ENCODE results near the gene ERC2.

The ERC2 gene

DNA sequence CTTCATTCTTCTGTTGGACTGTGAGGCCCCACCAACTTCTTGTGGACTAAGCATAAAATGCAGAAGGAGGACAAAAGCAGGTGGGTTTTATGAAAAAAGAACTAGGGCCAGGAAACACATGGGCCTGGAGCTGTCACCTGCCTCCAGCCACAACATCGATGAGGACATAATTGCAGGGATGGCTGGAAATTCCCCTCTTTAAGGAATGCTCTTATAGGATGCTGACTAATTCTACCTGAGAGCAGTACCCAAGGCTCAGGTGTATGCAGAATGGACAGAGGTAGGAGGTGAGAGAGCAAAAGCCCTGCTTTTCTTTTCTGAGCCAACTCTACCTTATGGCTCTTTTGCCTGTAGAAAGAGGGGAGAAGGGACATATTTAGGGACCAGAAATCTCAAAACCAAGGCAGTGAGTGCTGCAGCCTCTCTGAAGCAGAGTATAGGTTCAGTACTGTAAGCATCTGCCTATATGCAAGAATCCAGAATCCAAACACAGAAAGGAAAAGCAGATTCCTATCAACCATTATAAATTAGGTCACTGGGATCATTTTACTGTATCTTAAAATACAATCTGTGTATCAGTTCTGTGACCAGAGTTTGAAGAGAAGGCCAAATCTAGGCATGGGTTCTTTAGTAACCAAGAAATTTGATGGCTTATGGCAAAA lies 775.8 kb downstream of the ERC2 start:
- DNase-seq (ENCODE audit: low read depth in 2 of 3, low spot score in 2 of 3): no peak

DNA sequence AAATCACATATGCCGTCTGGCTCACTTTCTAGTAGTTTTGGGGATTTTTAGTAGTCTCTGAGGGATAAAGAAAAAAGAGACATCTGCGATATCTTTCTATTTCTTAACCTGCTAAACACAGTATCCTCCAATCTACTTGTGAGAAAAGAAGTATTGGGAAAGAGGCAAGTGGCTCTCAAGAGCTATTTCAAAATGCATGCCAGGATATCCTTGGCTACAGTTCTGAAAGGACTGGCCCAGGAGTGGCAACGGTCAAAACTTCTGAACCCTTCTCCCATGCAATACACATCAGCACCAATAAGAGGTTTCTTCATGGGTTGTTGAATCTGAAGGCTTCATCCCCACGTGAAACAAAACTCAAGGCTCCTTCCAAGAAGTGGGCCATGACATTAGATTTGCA lies 777.1 kb downstream of the ERC2 start:
- no peak for DNase-seq (ENCODE audit: low read depth in 2 of 3, low spot score in 2 of 3)

DNA sequence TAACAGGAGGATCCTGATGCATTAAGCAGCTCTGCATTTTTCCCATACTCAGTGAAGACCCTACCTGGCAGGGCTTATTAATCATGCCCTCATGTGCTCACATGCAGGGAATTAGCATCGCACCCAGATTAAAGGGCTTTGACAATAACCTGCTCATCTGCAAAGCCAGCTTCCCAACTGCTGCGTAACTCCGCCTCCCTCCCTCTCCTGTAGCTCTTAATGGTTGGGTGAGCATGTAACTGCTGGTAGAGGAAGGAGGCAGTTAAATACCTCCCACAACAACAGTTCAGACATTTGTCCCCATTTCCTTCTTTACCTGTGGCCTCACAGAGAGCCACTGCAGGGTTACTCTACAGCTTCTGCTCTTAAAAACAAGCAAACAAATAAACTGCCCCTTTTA lies 777.5 kb downstream of the ERC2 start:
- no peak for DNase-seq (ENCODE audit: low read depth in 2 of 3, low spot score in 2 of 3)

DNA sequence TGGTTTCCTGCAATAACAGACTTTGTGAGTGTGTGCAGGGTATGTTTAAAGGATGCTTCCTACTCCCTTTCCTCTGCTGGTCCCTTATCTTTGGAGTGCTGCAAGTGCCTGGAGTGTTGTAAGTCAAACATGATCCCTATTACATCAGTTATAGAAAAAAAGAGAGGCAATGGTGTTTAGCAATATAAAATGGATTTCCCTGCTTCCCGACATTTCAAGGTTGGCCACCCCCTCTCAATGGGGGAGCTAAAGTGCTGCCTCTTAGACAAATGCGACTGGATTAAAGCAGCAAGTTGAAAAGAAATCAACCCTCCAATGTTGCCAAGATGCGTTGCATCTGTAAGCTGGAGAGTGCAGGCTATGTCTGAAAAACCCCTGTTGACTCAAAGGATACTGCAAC lies 778.1 kb downstream of the ERC2 start:
- DNase-seq (ENCODE audit: low read depth in 2 of 3, low spot score in 2 of 3): no peak

DNA sequence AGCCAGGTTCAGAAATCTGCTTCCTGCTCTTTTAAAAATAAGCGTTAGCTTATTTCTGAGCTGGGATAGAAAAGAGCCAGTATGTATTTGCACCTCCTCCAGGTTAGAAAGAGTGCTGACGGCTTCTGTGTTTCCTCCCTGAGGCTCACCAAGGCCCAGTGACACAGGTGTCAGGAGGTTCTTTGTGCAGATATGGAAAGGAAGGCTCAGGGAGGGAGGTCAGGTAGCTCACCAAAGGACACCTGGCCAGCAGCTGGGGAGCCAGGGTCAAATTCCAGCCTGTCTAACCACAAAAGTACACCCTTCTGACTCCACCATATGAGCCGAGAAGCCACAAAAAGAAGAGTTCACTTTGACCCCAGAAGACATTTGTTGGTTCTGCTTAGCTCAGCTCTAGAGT lies 780.1 kb downstream of the ERC2 start:
- DNase-seq (ENCODE audit: low read depth in 2 of 3, low spot score in 2 of 3): no peak

DNA sequence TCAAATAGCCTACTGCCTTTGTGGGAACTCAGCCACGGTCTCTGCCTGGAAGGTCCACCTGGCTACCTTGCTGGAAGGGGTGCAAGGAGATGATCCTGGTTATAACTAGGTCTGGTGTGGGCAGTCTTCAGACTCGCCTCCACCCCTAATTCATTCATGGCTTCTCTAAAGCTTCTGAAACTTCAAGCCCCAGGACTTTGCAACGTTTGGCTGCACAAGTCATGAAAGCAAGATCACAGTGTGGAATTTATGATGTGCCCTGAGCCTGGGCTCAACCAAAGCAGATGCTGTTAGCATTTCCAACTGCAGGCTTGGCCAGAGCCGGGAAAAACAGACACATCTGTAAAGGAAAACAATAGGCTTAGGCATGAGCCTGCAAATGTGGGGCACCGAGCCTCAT lies 780.7 kb downstream of the ERC2 start:
- no peak for DNase-seq (ENCODE audit: low read depth in 2 of 3, low spot score in 2 of 3)

DNA sequence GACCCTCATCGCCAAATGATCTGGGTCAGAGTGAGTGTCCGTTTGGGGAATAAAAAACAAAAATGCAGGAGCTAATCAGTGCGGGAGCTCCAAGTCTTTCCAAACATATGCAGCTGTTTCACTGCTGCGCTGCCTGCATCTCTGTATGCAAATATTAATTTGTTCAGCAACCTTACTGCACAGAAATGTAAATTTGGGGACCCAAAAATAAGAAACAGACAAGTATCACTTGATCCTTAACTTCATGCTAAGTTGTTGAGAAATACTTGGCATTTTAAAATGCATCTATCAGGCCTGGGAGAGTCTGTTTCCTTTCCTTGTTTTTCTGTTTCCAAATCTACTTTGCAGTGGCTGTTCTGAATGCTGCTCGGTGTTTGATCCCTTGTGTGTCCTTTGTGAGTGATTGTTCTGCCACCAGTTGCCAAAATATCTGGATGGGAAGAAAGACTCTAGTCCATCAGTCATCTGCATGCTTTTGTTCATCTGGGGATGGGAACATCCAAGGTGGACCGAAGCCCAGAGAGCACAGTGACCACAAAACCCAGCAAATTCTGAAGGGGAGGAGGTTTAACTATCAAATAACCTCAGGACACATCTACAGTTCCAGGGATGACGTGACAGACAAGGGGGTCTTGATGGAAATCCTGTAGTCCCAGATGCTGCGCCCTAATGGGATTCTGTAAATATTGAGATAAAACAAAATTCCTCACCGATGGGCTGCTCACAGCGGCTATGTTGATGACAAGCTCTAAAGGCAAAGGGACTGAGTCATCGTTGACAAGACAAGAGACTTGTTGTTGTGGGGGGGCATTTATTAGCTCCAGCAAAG lies 781.6 kb downstream of the ERC2 start:
- no peak for DNase-seq (ENCODE audit: low read depth in 2 of 3, low spot score in 2 of 3)

DNA sequence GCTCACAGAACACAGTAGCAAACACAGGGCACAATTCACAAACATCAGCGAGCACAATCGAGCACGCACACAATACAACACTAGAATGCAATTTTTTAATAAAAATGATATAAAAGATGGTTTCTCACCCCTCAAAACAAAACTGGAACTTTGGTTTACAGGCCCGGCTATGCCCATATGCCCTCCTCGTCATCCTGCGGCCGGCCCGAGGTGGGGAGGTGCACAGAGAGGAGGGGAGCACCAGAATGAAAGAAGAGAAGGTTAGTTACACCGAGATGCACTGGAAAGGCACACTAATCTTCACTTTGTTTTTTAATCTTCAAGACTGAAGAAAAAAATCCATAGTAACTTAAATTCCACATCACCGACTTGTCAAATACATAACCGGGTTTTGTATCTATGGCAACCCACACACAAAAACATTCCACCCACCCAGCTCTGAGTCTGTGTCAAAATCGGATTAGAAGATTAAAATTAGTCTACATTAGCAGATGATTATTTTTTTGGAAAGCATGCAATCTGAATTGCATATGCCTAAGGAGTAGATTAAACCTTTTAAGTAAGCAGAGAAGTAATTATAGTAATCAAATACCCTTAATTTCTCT lies 784.5 kb downstream of the ERC2 start:
- DNase-seq (ENCODE audit: low read depth in 2 of 3, low spot score in 2 of 3): no peak

DNA sequence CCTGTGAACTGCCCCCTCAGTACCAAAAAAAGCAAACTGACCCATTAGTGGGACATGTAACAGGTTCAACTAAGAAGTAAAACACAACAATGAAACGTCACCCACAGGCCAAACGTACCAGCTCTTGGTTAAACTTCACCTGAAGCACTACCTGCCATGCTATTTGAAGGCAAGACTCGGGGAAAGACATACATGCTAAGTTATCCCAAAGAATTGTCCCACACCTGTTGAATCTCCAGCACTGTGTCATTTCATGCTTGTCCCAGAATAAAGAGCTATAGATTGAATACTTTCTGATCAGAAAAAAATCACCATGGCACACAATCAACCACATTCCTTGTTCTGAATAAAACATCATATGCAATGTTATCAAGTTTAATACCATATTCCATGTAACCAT lies 785.8 kb downstream of the ERC2 start:
- no peak for DNase-seq (ENCODE audit: low read depth in 2 of 3, low spot score in 2 of 3)

DNA sequence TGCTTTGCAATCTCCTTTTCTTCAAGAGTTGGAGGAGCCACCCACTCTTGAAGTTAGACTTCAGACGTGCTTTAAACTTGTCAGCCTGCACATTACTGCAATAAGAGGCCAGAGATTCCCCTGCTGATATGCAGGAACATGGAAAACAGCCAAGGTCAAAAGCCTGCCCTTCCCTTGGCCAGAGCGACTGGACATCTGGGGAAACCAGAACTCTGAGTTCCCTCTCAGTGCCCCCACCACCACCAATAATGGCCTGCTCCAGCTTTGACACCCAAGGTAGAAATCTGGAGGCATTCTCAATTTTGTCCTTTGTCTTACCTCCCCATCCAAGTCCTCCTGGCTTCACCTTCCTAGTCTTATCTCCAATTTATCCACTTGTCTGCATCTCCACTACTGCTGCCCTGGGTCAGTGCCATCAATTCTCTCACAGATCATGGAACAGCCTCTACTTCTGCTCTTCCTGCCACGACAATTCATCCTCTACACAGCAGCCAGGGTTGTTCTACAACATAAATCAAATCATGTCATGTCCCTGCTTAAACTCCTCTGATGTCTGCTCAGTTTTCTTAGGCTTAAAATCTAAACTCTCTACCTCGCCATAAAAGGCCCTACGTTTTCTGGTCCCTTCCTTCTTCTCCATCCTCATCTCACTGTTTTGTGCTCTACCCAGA lies 789.6 kb downstream of the ERC2 start:
- DNase-seq (ENCODE audit: low read depth in 2 of 3, low spot score in 2 of 3): no peak

DNA sequence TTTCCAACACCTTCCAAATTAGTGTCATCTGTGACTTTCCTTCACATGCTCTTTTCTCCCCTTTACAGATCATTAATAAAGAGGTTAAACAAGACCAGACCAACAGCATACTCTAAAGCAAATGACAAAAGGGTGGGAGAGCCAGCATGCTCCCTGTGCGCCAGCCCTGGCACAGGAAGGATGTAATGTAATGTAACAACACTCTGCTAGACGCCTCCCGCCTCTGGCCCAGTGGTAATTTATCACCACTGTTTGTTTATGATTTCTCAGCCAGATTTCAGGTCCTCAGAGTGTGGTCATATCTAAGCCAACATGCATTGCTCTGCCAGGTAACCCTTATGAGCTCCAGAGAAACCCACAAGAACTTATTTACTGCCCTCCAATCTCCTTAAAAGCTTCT lies 791.6 kb downstream of the ERC2 start:
- DNase-seq (ENCODE audit: low read depth in 2 of 3, low spot score in 2 of 3): no peak

DNA sequence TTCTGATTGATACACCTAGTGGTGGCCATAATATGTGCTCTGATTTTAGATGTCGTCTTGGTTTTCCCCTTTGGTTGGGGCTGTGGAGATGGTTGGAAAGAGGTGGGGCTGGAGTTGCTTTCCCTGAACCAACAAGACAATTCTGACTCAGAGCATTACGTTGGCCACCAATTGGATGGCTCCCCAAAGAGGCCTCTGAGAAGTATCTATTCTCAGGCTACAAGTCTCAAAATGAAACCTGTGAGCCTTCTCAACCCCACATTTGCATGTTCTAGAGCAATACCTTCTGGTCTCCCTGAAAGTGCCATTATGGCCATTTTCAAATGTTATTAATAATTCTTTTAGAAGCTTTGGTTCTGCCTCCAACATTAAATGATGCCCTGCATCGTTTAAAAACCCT lies 792.8 kb downstream of the ERC2 start:
- DNase-seq (ENCODE audit: low read depth in 2 of 3, low spot score in 2 of 3): no peak

DNA sequence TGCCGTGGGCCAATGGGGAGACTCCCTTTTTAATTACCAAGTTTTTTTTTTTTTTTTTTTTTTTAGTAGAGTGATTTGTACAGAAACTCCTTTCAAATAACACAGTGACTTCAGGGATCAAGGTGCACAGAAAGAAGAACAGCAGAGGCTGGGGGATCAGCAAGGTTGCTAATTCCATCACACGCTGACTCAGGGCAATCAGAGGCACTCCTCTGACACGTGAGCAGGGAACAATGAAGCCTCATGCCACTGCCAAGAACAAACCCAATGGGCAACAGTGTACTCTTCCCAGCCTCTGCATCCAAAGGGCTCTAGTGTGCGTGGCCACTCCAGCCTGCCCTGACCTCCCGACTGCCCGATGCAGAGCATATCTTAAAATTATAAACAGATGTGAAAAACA lies 794.5 kb downstream of the ERC2 start:
- no peak for DNase-seq (ENCODE audit: low read depth in 2 of 3, low spot score in 2 of 3)

DNA sequence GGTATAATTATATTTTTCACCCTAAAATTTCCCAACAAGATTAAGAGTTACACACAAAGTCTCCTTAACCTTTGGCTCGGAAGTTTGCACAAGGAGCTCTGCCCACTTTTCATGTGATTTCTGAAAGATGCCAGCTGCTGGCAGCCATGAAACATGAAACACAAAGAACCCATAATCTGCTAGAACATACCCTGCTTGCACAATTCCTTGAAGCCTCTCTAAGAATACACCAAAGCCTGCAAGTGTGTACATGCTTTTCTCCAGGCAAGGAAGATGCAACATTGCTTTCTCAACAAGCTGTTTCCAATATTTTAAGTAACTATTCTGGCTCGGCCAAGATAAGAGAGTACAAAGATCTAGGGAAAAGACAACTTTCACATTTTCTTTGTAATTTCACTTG lies 799.1 kb downstream of the ERC2 start:
- no peak for DNase-seq (ENCODE audit: low read depth in 2 of 3, low spot score in 2 of 3)

DNA sequence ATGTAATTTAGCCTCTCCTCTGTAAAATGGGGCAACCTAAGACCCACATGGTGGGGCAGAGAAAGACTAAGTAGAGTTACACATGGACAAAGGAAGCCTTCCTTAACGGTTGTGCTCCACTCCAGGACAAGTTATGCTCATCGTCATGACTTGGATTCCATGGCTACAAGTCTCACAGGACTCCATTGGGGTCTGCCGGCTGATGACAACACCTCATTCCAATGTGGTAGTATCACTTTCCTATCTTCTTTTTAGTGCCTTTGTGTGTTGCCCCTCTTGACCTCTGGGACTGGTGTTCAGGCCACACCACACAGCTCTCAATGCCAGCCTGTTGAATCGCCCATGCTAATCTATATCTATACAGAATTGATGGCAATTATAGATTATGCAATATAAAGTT lies 799.9 kb downstream of the ERC2 start:
- no peak for DNase-seq (ENCODE audit: low read depth in 2 of 3, low spot score in 2 of 3)

DNA sequence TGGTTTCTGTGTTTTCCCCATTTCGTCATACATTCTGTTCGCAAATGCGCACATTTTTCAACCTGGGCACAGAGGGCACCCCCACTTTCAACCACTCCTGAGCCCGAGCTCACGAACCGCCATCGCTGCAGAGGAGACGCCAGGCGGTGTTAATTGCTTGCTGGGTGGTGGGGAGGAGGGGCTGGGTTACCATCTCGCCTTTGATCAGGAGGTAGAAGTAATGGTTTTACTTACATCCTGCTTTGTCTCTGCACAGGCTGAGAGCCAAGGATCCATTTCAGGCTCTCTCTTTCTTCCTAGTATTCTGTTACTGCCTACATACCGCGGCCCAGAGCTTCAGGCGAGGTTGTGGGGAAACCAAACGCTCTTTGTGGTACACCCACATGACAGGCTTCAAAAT lies 803.9 kb downstream of the ERC2 start:
- DNase-seq (ENCODE audit: low read depth in 2 of 3, low spot score in 2 of 3): no peak

DNA sequence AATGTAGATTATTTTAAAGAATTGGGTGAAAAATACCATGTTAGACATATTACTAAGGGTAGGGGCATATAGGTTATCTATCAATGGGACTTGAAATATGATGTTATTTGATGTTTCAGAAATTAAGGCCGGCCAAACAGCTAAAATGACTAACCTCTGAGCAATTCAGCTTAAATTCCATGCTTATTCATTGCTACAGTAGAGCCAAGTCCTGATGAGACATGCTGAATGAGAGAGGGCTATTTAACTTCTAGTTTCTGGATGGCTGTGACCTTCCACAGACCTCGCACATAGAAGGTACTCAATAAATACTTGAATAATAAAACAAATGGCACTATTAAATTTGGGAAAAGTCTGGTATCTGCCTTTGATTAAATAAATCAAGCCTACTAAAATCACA lies 805.6 kb downstream of the ERC2 start:
- DNase-seq (ENCODE audit: low read depth in 2 of 3, low spot score in 2 of 3): no peak

DNA sequence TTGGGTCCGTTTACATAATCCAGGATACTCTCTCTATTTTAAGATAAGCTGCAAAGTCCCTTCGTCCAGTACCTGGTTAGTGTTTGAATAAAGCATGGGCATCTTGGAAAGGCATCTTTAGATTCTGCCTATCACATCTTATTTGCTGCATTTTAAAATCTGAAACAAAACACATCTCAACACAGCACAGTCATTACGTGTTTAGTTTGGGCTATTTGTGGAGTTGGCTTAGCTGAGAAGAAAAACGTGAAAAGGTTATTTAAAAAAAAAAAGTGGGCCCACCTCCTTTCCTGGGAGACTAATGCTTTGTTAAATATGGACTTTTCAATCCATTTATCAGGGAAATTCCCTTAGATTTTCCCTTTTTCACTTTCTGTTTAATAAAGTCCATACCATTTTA lies 806.7 kb downstream of the ERC2 start:
- DNase-seq (ENCODE audit: low read depth in 2 of 3, low spot score in 2 of 3): no peak

DNA sequence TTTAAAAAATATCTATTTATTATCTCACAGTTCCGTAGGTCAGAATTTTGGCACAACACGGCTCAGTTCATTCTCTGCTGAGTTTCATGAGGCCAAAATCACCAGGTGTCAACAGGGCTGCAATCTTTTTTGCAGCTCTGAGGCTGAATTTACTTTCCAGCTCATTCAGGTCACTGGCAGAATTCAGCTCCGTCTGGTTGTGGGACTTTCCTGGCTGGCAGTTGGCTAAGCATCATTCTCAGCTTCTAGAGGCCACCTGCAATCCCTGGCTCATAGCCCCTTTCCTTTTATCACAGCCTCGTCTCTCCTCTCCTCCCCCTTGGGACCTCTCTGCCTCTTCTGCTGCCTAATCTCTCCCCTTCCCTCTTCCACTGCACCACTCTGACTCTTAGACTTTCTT lies 807.1 kb downstream of the ERC2 start:
- no peak for DNase-seq (ENCODE audit: low read depth in 2 of 3, low spot score in 2 of 3)

DNA sequence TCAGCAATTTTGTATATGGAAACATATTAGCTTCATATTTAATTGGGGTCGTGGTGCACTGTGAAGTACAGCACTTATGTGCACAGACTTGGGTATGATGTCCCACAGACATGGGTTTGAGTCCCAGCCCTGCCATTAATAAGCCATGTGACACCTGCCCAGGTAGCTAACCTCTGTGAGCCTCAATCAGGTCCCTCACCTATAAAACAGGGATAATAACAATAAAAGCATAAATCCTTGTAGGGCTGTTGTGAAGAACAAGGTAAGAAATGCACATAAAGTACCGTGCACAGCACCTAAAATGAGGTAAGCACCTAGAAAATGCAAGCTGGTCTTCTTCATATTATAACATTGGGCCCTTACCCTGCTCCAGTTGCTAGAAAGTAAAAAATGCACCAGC lies 807.6 kb downstream of the ERC2 start:
- no peak for DNase-seq (ENCODE audit: low read depth in 2 of 3, low spot score in 2 of 3)

DNA sequence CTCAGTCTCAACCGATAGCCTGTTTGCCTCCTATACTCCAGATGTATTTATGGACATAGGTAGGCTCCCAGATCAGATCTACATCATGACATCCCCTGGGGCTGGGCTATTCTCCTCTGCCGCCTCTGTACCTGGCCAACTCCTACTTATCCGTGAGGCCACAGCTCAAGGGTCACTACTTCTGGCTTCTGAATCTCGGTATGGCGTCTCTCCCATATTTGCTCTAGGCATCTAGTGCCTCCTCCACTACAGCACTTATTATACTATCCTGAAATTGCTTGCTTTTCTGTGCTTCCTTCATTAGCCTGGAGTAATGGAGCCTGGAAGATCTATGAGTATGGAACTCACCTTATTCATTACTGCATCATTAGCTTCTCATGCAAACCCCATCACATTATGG lies 808.6 kb downstream of the ERC2 start:
- DNase-seq (ENCODE audit: low read depth in 2 of 3, low spot score in 2 of 3): no peak

Measured in activated CD8-positive, alpha-beta memory T cell treated with anti-CD3 and anti-CD28 coated beads for 48 hours (primary cell).